HEK293T (cell line): ENCODE data around the gene ANXA9.

ENCODE experiments used
- CTCF ChIA-PET: fragments of 350-600 bp; formaldehyde crosslinking; extraction: SDS; loops from one replicate; lab custom pipeline; 2021; ENCODE audit warnings: antibody characterized with exemption, inconsistent platforms; lab: Yijun Ruan, JAX
- POLR2A ChIA-PET: fragments of 350-600 bp; formaldehyde crosslinking; extraction: SDS; loops from one replicate; lab custom pipeline; 2020; ENCODE audit warnings: antibody characterized with exemption, inconsistent platforms; lab: Yijun Ruan, JAX
- DNase-seq: peaks from one replicate; pipeline ENCODE4 v3.0.0; 2012; ENCODE audit warnings: mixed read lengths; ENCODE audit errors: extremely low spot score
- ARNT ChIP-seq: fragments of 450-650 bp; IDR thresholded peaks from 2 replicates; pipeline ENCODE4 v1.6.1; 2017; ENCODE audit warnings: mild to moderate bottlenecking
- BHLHE40 ChIP-seq: fragments of 450-650 bp; IDR thresholded peaks from 2 replicates; pipeline ENCODE4 v1.6.1; 2016; ENCODE audit warnings: mild to moderate bottlenecking, moderate library complexity, borderline replicate concordance
- CTBP1 ChIP-seq: fragments of 450-650 bp; IDR thresholded peaks from 2 replicates; pipeline ENCODE4 v1.6.1; 2016; ENCODE audit warnings: borderline replicate concordance
- ELF4 ChIP-seq: fragments of 450-650 bp; IDR thresholded peaks from 2 replicates; pipeline ENCODE4 v1.6.1; 2017; ENCODE audit warnings: antibody characterized with exemption
- FOXA1 ChIP-seq: fragments of 450-650 bp; IDR thresholded peaks from 2 replicates; pipeline ENCODE4 v1.6.1; 2016; ENCODE audit warnings: mild to moderate bottlenecking
- FOXK2 ChIP-seq: fragments of 450-650 bp; IDR thresholded peaks from 2 replicates; pipeline ENCODE4 v1.6.1; 2016; ENCODE audit warnings: mild to moderate bottlenecking
- FOXM1 ChIP-seq: fragments of 450-650 bp; IDR thresholded peaks from 2 replicates; pipeline ENCODE4 v1.6.1; 2017; ENCODE audit warnings: mild to moderate bottlenecking, borderline replicate concordance
- HDGF ChIP-seq: fragments of 450-650 bp; IDR thresholded peaks from 2 replicates; pipeline ENCODE4 v1.6.1; 2017; ENCODE audit warnings: antibody characterized with exemption, borderline replicate concordance
- L3MBTL2 ChIP-seq: fragments of 450-650 bp; conservative IDR thresholded peaks from 2 replicates; pipeline ENCODE4 v1.6.1; 2016; ENCODE audit warnings: mild to moderate bottlenecking
- LEF1 ChIP-seq: fragments of 450-650 bp; IDR thresholded peaks from 2 replicates; pipeline ENCODE4 v1.6.1; 2017; ENCODE audit warnings: mild to moderate bottlenecking, borderline replicate concordance
- NFRKB ChIP-seq: fragments of 450-650 bp; IDR thresholded peaks from 2 replicates; pipeline ENCODE4 v1.6.1; 2016; ENCODE audit warnings: mild to moderate bottlenecking, moderate library complexity
- PKNOX1 ChIP-seq: fragments of 450-650 bp; IDR thresholded peaks from 2 replicates; pipeline ENCODE4 v1.6.1; 2016
- SP1 ChIP-seq: fragments of 450-650 bp; IDR thresholded peaks from 2 replicates; pipeline ENCODE4 v1.6.1; 2017
- SUZ12 ChIP-seq: fragments of 450-650 bp; IDR thresholded peaks from 2 replicates; pipeline ENCODE4 v1.6.1; 2016; ENCODE audit warnings: mild to moderate bottlenecking
- TARDBP ChIP-seq: fragments of 450-650 bp; IDR thresholded peaks from 2 replicates; pipeline ENCODE4 v1.6.1; 2016
- ZNF384 ChIP-seq: fragments of 450-650 bp; IDR thresholded peaks from 2 replicates; pipeline ENCODE4 v1.6.1; 2016

Gene ANXA9

GRCh38 chr1:150994248-150994647 lies 12.2 kb downstream of the ANXA9 start:
- no peak for TF ChIP-seq ARNT
- TF ChIP-seq SUZ12: no peak
- no peak for TF ChIP-seq CTBP1
- no peak for TF ChIP-seq ELF4
- no peak for TF ChIP-seq ZNF384
- TF ChIP-seq LEF1: no peak
- TF ChIP-seq NFRKB: no peak
- TF ChIP-seq L3MBTL2: no peak
- TF ChIP-seq FOXK2: no peak
- TF ChIP-seq SP1: no peak
- TF ChIP-seq HDGF: no peak
- no peak for TF ChIP-seq FOXA1
- no peak for TF ChIP-seq TARDBP
- no peak for TF ChIP-seq BHLHE40
- TF ChIP-seq PKNOX1: no peak
- no peak for TF ChIP-seq FOXM1
- DNase-seq: no peak
- ChIA-PET CTCF (interaction anchor here (0.6 to 4.7 kb wide), 4 partner anchors 10 to 507 kb away, joined by 4 to 70 read pairs (median 34); partner anchors contain the start of genes ANXA9, MINDY1 and TARS2), POLR2A (interaction anchor here (1.4 kb wide), 1 partner anchor 12 kb away, joined by 6 read pairs; the partner anchor contains the start of gene MINDY1)

- DNase-seq: no peak
- POLR2A ChIA-PET: interaction anchor here (2.0 kb wide), 1 partner anchor 11 kb away, joined by 7 read pairs; the partner anchor contains the start of gene MINDY1
- no peak for TF ChIP-seq PKNOX1
- TF ChIP-seq L3MBTL2: no peak
- TF ChIP-seq ARNT: no peak
- TF ChIP-seq HDGF: no peak
- no peak for TF ChIP-seq FOXM1
- TF ChIP-seq TARDBP: no peak
- TF ChIP-seq ELF4: no peak
- no peak for TF ChIP-seq BHLHE40
- TF ChIP-seq LEF1: no peak
- CTCF ChIA-PET: interaction anchor here (0.6 to 4.7 kb wide), 11 partner anchors 10 to 739 kb away, joined by 3 to 70 read pairs (median 4); partner anchors contain the start of genes ANXA9, FALEC, MINDY1 and TARS2
These were observed 13.4 kb downstream of the ANXA9 start for GRCh38 chr1:150995460-150995859.

GRCh38 chr1:150995896-150996295 lies 13.8 kb downstream of the ANXA9 start:
- TF ChIP-seq ELF4 (no peak), L3MBTL2 (0 out of 2 replicates have a peak, but pooled peaks have one; percentile 22)
- no peak for DNase-seq
- CTCF ChIA-PET: interaction anchor here (0.6 to 4.7 kb wide), 16 partner anchors 10 to 740 kb away, joined by 3 to 70 read pairs (median 4); partner anchors contain the start of genes ANXA9, FALEC, MINDY1 and TARS2

GRCh38 chr1:150997126-150997872 lies 15.2 kb downstream of the ANXA9 start:
- ChIA-PET CTCF (interaction anchor here (0.6 to 4.7 kb wide), 5 partner anchors 9 to 436 kb away, joined by 3 to 70 read pairs (median 3); partner anchors contain the start of genes ANXA9, C1orf56 and MINDY1), POLR2A (interaction anchor here (0.7 to 2.7 kb wide), 2 partner anchors 10 to 38 kb away, joined by 4 to 14 read pairs; partner anchors contain the start of gene MINDY1)
- TF ChIP-seq ZNF384: no peak
- TF ChIP-seq FOXK2: no peak
- no peak for TF ChIP-seq LEF1
- TF ChIP-seq PKNOX1: no peak
- no peak for TF ChIP-seq FOXM1
- no peak for TF ChIP-seq SUZ12
- no peak for TF ChIP-seq TARDBP
- TF ChIP-seq NFRKB: no peak
- TF ChIP-seq FOXA1: no peak
- TF ChIP-seq SP1: no peak
- no peak for TF ChIP-seq CTBP1
- no peak for TF ChIP-seq BHLHE40
- DNase-seq: no peak

More at GRCh38 chr1:150995896-150996295, 13.8 kb downstream of the ANXA9 start:
- POLR2A ChIA-PET: interaction anchor here (2.0 kb wide), 1 partner anchor 10 kb away, joined by 7 read pairs; the partner anchor contains the start of gene MINDY1

GRCh38 chr1:150997949-150998348 lies 15.9 kb downstream of the ANXA9 start:
- DNase-seq: no peak
- ChIA-PET POLR2A (interaction anchor here (2.7 kb wide), 1 partner anchor 9 kb away, joined by 14 read pairs; the partner anchor contains the start of gene MINDY1), CTCF (interaction anchor here (0.9 to 4.7 kb wide), 3 partner anchors 8 to 49 kb away, joined by 3 to 70 read pairs (median 63); partner anchors contain the start of genes ANXA9, C1orf56 and MINDY1)
- TF ChIP-seq NFRKB (no peak), HDGF (no peak), PKNOX1 (no peak), TARDBP (no peak), ELF4 (no peak), LEF1 (no peak), FOXA1 (no peak)
